Superior temporal gyrus (tissue), 1 donor: Measurements from ENCODE around the gene IQCB1.
"Not testable (repeated sequence)": the region's sequence is repeated elsewhere in the genome, so short reads cannot be mapped to it uniquely, and the experiment has no call there.

Experiments used
- DNase-seq: peaks from one replicate; pipeline ENCODE4 v3.0.0-alpha.2; 2016; ENCODE audit errors: extremely low spot score

Gene IQCB1, protein sequence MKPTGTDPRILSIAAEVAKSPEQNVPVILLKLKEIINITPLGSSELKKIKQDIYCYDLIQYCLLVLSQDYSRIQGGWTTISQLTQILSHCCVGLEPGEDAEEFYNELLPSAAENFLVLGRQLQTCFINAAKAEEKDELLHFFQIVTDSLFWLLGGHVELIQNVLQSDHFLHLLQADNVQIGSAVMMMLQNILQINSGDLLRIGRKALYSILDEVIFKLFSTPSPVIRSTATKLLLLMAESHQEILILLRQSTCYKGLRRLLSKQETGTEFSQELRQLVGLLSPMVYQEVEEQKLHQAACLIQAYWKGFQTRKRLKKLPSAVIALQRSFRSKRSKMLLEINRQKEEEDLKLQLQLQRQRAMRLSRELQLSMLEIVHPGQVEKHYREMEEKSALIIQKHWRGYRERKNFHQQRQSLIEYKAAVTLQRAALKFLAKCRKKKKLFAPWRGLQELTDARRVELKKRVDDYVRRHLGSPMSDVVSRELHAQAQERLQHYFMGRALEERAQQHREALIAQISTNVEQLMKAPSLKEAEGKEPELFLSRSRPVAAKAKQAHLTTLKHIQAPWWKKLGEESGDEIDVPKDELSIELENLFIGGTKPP

DNA sequence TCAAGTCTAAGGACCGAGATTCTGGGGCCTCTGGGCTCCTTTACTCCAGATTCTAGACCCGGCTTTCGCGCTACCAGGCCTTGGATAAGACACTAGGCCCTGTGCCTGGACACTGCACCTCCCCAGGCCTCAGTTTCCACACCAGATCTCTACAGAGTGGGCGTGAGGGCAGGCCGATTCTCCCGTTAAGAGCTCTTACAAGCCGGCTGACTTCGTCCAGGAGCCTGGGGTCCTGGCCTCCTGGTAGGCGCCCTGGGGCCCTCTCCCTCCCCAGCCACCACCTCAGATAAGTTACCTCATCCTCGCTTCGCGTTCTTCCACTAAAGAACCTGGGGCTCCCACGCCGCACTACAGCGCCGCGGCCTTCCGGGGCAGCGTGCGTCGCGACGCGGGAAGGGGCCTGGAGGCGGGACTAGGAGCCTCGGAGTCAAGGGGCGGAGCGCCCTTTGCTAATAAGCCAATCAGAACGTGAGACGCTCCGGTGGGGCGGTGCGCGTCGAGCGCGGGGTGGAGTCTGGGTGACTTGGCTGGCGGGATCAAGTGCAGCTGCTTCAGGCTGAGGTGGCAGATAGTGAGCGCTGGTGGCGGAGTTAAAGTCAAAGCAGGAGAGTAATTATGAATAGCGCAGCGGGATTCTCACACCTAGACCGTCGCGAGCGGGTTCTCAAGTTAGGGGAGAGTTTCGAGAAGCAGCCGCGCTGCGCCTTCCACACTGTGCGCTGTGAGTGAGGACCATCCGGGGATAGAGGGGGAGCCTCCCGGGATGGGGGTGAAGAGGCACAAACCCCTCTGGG lies at the start of gene IQCB1, which contains the start of gene EAF2:
Gene IQCB1, minus strand, starts transcription at position 390 of the 794 bp plus-strand sequence. CDS start 6,100 bp downstream, outside the sequence.
Gene EAF2, plus strand, starts transcription at position 539 of the 794 bp plus-strand sequence. Its CDS starts 77 bp downstream, at position 616.
- DNase-seq = peak; percentile 98

DNA sequence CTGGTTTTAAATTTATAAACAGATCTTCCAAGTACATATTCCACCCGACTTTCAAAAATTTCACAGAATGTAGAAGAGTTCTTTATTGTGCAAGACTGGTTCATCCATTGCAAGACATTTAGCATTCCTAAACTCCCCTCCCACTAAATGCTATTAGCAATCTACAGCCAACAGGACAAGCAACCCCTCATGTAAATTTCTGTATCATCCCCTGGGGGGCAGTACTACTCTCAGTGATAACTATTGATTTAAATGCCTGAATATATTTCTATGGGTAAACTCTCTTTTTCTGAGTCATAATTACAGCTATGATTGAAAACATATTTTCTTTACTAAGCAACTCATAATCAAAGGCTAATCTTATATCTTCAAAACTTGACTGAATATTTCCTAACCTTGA lies 48.6 kb upstream of the IQCB1 start:
- no peak for DNase-seq

DNA sequence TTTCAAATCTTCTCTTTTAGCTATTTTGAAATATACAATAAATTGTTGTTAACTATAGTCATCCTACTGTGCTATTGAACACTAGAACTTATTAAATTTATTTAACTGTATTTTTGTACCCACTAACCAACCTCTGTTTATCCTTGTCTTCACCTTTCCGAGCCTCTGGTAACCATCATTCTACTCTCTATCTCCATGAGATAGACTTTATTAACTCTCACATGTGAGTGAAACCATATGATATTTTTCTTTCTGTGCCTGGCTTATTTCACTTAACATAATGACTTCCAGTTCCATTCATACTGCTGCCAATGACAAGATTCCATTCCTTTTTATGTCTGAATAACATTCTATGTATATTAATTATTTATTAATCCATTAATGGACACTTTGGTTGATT lies 43.6 kb upstream of the IQCB1 start:
- no peak for DNase-seq

DNA sequence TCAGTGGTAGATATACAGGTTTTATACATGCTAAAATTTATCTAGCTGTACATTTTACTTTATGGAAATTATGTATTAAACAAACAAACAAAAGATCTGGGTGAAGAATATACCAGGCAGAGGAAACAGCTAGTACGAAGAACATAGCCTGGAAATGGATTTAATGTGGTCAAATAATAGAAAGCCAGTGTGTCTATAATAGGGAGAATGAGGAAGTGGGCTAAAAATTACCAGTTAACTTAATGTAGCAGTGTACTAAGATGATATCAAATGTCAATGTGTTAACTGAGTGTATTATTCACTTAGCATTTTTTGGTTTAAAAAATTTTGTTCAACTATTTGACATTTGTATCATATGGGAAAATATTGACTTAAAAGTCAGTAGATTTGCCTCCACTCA lies 36.6 kb upstream of the IQCB1 start:
- DNase-seq = no peak

DNA sequence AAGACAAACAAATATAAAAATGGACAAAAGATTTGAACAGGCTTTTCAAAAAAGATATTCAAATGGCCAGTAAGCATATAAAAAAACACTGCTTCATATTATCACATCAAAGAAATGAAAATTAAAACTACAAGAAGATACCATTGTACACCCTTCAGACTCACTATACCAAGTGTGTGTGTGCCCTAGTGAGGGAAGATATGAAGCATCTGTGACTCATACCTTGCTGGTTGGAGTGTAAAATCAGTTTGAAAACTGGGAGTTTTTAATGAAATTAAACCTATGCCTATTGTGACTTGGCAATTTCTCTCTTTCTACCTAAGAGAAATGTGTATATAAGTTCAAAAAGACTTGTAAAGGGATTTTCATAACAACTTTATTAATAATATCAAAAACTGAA lies 35.9 kb upstream of the IQCB1 start:
- no peak for DNase-seq

- no peak for DNase-seq
Measured at GRCh38 chr3:121869736-121870135, 34.9 kb upstream of the IQCB1 start.

DNA sequence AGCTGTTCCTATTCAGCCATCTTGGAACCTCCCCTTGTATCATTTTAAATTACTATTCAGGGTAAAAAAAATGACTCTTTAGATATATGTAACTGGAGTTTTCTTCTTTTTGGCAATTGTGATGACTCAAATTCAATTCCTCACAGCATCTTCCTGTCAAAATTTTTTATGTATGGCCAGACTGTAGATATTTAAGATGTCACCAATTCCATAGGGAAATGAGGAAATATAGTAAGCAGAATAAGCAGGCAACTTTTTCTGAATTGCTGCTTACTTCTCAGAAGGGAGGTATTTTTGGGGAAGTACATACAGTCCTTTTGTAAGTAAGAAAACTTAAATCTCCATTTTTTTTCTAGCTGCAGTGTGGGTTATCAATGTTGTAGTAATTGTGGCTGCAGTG lies 28.9 kb upstream of the IQCB1 start:
- no peak for DNase-seq

DNA sequence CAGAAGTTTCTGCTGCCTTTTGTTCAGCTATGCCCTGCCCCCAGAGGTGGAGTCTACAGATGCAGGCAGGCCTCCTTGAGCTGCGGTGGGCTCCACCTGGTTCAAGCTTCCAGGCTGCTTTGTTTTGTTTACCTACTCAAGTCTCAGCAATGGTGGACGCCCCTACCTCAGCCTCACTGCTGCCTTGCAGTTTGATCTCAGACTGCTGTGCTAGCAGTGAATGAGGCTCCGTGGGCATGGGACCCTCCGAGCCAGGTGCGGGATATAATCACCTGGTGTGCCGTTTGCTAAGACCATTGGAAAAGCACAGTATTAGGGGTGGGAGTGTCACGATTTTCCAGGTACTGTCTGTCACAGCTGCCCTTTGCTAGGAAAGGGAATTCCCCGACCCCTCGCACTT lies 28.4 kb upstream of the IQCB1 start:
- not testable (repeated sequence) for DNase-seq

DNA sequence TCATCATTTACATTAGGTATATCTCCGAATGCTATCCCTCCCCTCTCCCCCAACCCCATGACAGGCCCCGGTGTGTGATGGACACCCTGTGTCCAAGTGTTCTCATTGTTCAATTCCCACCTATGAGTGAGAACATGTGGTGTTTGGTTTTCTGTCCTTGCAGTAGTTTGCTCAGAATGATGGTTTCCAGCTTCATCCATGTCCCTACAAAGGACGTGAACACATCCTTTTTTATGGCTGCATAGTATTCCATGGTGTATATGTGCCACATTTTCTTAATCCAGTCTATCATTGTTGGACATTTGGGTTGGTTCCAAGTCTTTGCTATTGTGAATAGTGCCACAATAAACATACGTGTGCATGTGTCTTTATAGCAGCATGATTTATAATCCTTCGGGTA lies 22.9 kb upstream of the IQCB1 start:
- not testable (repeated sequence) for DNase-seq

- no peak for DNase-seq
Measured at GRCh38 chr3:121855555-121855954, 20.7 kb upstream of the IQCB1 start.

- no peak for DNase-seq
Measured at GRCh38 chr3:121852256-121852655, 17.4 kb upstream of the IQCB1 start.

DNA sequence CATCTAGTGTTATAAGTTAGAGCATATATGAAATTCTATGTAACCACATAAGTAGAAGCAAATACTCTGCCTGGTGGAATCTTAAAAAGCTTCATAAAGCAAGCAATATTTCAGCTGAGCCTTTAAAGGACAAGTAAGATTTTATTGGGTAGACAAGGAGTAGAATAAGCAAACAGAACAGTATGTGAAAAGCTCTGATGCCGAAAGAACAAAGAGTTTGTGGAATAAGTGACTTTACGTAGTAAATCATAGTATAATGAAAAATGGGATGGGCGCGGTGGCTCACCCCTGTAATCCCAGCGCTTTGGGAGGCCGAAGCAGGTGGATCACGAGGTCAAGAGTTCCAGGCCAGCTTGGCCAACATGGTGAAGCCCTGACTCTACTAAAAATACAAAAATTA lies 10.0 kb upstream of the IQCB1 start:
- DNase-seq = no peak

- no peak for DNase-seq
Measured at GRCh38 chr3:121839962-121840361, 5.1 kb upstream of the IQCB1 start.

DNA sequence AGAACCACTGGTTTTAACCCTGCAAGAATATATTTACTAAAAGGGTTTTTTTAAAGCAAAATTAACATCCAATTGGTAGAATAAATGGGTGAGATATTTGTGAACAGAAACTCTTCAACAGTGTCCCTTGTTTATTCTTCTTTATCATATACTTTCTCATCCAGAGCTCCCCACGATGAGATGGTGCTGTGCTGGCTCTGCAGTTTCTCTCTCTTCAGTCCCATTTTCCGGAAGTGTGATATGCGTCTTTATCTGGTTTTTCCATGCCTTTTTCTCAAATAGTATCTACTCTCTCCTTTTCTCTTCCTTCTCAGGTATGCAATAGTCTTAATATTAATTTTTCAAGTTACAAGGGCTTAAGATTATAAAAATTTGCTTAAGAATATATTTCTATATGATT lies 1.6 kb upstream of the IQCB1 start:
- DNase-seq = no peak

DNA sequence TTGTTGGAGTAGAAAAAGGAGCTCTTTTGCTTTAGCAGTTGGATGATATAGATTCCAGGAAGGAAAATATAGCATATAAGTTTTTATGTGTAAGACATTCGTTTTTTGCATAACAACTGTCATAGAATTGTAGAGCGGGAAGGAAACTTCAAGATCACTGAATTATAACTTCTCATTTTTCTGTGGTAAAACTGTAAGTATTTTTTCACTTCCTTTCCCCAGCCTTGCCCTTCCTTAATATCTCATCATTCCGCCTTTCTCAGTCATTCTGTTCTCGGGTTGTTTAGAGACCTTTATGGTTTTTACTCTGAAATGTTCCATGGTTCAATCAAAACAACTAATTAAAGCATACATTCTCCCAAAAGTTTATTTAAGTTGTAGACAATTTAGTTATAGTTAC lies 1.2 kb upstream of the IQCB1 start:
- no peak for DNase-seq

DNA sequence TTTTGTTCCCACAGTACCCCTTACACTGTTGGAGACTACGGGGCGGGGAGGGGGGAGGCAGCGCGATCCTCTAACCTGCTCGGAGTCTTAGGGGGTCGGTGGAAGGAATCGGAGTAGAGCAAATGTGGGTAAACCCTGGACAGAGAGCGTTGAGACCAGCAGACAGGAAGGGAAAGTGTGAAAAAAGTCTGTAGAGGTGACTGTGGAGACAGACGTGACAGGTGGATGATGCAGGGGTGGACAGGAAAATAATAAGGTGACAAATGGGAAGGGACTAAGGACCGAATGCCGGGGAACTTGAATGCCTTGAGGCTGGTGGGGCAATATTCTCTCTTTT lies 573 bp upstream of the IQCB1 start:
- no peak for DNase-seq

GRCh38 chr3:121834157-121834670 lies 646 bp downstream of the IQCB1 start:
- DNase-seq = no peak

DNA sequence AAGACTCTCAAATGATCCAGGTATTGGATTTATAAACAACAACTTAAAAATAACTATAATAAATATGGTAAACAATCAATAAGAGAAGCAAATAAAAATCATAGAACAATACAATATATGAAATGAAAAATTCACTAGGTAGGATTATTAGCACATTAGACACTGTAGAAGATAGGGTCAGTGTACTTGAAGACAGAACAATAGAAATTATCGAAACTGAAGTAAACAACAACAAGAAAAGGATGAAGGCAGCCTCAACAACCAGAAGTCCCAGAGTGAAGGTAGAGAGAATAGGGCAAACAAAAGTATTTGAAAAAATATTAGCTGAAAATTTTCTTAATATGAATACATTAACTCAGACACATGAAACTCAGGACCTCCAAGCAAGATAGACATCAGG lies 11.9 kb downstream of the IQCB1 start:
- DNase-seq = no peak

DNA sequence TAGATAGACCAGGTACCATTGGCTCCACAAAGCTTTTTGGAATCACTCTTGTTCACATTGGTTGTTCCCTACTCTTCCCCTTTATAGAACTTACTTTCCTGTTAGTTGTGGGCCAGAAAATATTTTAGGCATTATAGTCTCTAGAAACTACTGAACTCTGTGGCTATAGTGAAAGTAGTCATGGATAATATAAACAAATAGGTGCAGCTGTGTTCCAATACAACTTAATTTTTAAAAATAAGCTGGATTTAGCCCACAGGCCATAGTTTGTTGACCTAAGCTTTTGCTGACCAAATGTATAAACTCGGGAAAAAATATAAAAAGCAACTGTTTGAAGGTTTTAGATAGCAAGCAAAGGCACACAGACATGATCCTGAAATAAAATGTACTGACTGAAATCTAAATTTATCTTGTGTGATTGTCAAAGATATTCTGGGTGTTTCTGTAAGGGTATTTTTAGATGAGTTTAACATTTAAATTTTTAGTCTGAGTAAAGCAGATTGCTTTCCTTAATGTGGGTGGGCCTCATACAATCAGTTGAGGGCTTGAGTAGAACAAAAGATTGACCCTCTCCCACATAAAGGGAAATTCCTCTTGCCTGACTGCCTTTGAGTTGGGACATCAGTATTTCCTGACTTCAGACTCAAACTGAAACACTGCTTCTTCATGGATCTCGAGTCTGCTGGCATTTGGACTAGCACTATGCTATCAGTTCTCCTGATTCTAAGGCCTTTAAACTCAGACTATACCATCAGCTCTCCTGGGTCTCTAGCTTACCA lies 13.2 kb downstream of the IQCB1 start:
- no peak for DNase-seq

- no peak for DNase-seq
Measured at GRCh38 chr3:121819236-121819635, 15.6 kb downstream of the IQCB1 start.

- no peak for DNase-seq
Measured at GRCh38 chr3:121818578-121818977, 16.3 kb downstream of the IQCB1 start.

DNA sequence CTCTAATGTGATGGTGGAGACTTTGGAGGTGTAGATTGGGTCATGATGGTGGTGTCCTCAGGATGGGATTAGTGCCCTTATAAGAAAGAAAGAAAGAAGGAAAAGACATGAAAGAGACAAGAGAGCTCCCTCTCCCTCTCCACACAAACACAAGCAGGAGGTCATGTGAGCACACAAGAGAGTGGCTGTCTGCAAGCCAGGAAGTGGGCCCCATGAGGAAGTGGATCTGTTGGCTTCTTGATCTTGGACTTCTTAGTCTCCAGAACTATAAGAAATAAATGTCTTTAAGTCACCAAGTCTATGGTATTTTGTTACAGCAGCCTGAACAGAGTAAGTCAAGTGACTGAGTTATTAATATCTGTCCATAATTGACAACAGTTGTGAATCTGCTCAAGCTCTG lies 17.1 kb downstream of the IQCB1 start:
- DNase-seq = no peak
